Right lung (tissue), 5 donors: Measurements from ENCODE around the gene DDIT3. TPM values are rescaled to one million over a fixed set of nuclear protein-coding genes. Genes with fewer than 3 reads are reported as not detected.

ENCODE experiments used
- DNase-seq, 2 donors: peaks; one replicate each; pipeline ENCODE4 v3.0.0-alpha.2; 2013
- polyA plus RNA-seq, 5 donors: library from polyadenylated mRNA; unstranded; fragments of 120-200 nt; gene quantifications; one replicate each; pipeline versions ENCODE4 v1.2.1 to v1.2.3, GENCODE V29; 2013; ENCODE audit warnings: inconsistent platforms in 1 of 5, low replicate concordance in 1 of 5; ENCODE audit not compliant: insufficient read length in 5 of 5, insufficient read depth in 1 of 5

Gene DDIT3
- polyA plus RNA-seq, 5 donors: 18.1 to 26.4 (median 19.2) TPM

GRCh38 chr12:57470970-57471656, 49.2 kb downstream of the DDIT3 start:
- no peak for DNase-seq

DNA sequence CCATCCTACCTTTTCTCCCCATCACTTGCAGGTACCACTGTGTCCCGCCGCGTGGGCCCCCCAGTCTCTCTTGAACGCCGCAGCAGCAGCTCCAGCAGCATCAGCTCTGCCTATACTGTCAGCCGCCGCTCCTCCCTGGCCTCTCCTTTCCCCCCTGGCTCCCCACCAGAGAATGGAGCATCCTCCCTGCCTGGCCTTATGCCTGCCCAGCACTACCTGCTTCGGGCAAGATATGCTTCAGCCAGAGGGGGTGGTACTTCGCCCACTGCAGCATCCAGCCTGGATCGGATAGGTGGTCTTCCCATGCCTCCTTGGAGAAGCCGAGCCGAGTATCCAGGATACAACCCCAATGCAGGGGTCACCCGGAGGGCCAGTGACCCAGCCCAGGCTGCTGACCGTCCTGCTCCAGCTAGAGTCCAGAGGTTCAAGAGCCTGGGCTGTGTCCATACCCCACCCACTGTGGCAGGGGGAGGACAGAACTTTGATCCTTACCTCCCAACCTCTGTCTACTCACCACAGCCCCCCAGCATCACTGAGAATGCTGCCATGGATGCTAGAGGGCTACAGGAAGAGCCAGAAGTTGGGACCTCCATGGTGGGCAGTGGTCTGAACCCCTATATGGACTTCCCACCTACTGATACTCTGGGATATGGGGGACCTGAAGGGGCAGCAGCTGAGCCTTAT, 49.9 kb downstream of the DDIT3 start:
- no peak for DNase-seq

DNA sequence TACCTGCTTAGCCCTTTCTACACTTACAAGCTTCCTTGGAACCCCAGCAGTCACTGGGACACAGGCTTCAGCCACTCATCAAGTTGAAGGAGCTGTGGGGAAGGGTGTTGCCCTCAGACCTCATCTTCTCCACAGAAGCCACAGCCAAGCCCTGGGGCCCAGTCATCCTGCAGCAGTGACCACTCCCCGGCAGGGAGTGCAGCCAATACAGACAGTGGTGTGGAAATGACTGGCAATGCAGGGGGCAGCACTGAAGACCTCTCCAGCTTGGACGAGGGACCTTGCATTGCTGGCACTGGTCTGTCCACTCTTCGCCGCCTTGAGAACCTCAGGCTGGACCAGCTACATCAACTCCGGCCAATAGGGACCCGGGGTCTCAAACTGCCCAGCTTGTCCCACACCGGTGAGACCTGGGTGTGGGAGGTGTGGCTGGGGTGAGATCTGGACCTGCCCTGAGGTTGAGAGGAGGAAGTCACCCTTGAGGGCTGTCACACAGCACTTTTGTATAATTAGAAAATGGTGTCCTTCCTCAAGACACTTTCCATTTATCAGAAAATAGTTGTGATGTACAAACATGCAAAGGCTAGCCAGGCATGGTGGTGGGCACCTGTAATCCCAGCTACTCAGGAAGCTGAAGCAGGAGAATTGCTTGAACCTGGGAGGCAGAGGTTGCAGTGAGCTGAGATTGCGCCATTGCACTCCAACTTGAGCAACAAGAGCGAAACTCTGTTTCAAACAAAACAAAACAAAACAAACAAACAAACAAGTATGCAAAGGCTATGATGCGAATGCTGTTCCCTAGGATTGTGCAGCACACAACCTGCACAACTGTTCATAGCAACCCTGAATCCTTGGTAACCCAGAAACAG, 50.8 kb downstream of the DDIT3 start:
- no peak for DNase-seq

DNA sequence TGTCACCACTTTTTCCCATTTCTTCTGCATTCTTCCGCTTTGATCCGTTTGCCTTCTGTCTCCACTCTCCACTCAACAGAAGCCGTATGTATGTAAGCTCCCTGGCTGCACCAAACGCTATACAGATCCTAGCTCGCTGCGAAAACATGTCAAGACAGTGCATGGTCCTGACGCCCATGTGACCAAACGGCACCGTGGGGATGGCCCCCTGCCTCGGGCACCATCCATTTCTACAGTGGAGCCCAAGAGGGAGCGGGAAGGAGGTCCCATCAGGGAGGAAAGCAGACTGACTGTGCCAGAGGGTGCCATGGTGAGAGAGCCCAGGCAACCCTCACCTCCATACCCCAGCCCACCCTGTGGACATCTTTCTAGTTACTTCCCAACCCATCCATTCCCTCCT, 52.4 kb downstream of the DDIT3 start:
- no peak for DNase-seq

DNA sequence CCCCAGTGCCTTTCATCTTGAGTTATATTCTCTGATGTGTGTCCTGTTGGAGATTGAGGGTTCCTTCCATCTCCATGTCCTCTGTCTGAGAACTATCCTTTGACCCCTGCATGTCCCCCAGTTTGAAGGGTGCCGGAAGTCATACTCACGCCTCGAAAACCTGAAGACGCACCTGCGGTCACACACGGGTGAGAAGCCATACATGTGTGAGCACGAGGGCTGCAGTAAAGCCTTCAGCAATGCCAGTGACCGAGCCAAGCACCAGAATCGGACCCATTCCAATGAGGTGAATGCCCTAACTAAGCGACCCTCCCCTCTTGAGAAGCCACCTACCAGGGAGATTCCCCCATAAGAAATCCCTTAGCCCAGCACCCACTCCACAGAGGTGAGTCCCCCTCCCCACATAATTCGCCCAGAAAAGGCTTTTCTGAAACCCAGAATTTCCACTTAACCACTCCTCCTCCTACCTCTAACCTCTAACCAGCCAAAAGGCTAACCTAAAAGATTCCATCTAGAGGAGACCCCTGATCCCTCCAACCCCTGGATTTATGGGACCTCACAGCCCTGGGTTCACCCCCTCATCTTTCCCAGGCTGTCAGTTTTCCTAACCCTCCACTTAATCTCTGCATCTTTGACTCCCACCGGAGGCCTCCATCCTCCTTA, 53.0 kb downstream of the DDIT3 start:
- no peak for DNase-seq

Other genes starting within 250 kb of the DDIT3 start
- gene R3HDM2, start 89.5 kb downstream of the DDIT3 start, polyA plus RNA-seq: 10 to 100 TPM; 60.9 to 89.4 (median 80.8) TPM
- under 1 TPM; 0.09 to 0.29 (median 0.21) TPM for gene INHBC, start 85.7 kb downstream of the DDIT3 start, polyA plus RNA-seq
- gene INHBE, start 65.2 kb downstream of the DDIT3 start, polyA plus RNA-seq: 1 to 10 TPM in 2 of 5 donors, under 1 TPM in 3; 0.54 to 1.2 (median 0.90) TPM
- 10 to 100 TPM; 27.6 to 41.1 (median 34.5) TPM for gene GLI1, start 60.7 kb downstream of the DDIT3 start, polyA plus RNA-seq
- gene ARHGAP9, start 40.6 kb downstream of the DDIT3 start, polyA plus RNA-seq: 1 to 10 TPM; 4.4 to 5.4 (median 5.2) TPM
- 100 to 1,000 TPM in 3 of 5 donors, 10 to 100 TPM in 2; 90.0 to 133 (median 109) TPM for gene MARS1, start 32.4 kb downstream of the DDIT3 start, polyA plus RNA-seq
- 10 to 100 TPM; 55.7 to 78.7 (median 72.7) TPM for gene MBD6, start 2.3 kb upstream of the DDIT3 start, polyA plus RNA-seq
- 100 to 1,000 TPM; 149 to 169 (median 154) TPM for gene DCTN2, start 26.7 kb upstream of the DDIT3 start, polyA plus RNA-seq
- 1 to 10 TPM; 4.6 to 6.1 (median 5.1) TPM for gene KIF5A, start 29.5 kb upstream of the DDIT3 start, polyA plus RNA-seq
- gene PIP4K2C, start 70.7 kb upstream of the DDIT3 start, polyA plus RNA-seq: 10 to 100 TPM; 18.1 to 22.8 (median 20.1) TPM
- gene DTX3, start 84.3 kb upstream of the DDIT3 start, polyA plus RNA-seq: 10 to 100 TPM; 52.7 to 65.6 (median 61.0) TPM
- gene ARHGEF25, start 90.9 kb upstream of the DDIT3 start, polyA plus RNA-seq: 10 to 100 TPM; 38.6 to 50.4 (median 46.4) TPM
- gene B4GALNT1, start 112.7 kb upstream of the DDIT3 start, polyA plus RNA-seq: 1 to 10 TPM in 4 of 5 donors, under 1 TPM in 1; 0.82 to 1.7 (median 1.6) TPM
- gene OS9, start 173.6 kb upstream of the DDIT3 start, polyA plus RNA-seq: 100 to 1,000 TPM; 194 to 241 (median 220) TPM
- gene AGAP2, start 218.2 kb upstream of the DDIT3 start, polyA plus RNA-seq: 1 to 10 TPM in 1 of 5 donors, under 1 TPM in 4; 0.27 to 1.1 (median 0.61) TPM
- 10 to 100 TPM; 68.8 to 94.6 (median 79.4) TPM for gene TSPAN31, start 224.5 kb upstream of the DDIT3 start, polyA plus RNA-seq
- gene CDK4, start 231.8 kb upstream of the DDIT3 start, polyA plus RNA-seq: 100 to 1,000 TPM; 221 to 296 (median 246) TPM
- gene MARCHF9, start 234.6 kb upstream of the DDIT3 start, polyA plus RNA-seq: 10 to 100 TPM; 15.6 to 22.5 (median 19.9) TPM
- gene CYP27B1, start 246.6 kb upstream of the DDIT3 start, polyA plus RNA-seq: 1 to 10 TPM in 4 of 5 donors, under 1 TPM in 1; 0.99 to 2.5 (median 1.5) TPM